ENCODE results near the gene FAM241B. TPM values are rescaled to one million over a fixed set of nuclear protein-coding genes. Genes with fewer than 3 reads are reported as not detected.

FAM241B gene
- polyA plus RNA-seq, 1 experiment: 3.4 TPM

DNA sequence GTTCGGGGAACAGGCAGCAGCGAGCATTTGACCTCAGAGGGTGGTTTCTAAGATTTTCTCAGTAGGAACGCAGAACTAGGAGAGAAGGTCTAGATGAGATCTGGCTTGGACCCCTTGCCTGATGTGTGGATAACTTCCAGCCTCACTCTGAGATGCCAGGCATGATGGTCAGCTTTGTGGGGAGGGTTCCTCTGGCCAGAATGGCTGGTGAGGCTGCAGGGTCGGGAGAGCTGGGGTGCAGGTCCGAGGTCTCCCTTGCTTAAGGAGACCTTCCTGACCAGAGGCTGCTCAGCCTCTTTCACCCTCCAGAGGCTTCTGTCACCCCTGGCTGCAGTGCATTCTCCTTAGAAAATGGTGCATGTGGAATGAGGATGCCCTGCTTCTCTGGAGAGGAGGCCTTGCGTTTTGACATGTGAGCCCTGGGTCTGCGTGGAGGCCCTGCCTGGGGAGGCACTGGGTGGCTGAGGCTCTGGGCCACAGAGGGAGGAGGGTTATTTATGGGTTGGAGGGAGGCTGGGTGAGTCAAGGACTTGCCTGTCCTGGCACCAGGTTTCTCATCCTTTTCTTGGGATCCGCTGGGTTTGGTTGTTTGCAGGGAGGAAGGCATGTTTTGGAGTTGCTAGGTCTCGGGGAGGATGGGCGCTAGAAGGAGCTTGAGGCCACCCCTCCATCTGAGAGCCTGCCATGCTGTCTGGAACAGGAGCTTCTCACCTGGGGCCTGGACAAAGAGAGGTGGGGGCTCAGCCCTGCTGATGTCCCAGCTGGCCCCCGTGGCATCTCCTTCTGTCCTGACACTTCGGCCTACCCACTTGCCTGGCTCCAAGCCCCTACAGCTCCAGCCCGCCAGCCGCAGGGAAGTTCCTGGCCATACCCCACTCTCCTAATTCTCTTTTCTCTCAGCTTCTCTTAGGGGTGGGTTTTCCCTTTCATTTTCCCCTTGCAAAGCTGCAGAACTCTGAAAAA, 3.9 kb downstream of the FAM241B start:
- ChIA-PET POLR2A (no interaction called here), CTCF (interaction anchor here (1.3 to 12.4 kb wide), 4 partner anchors 10 to 281 kb away, joined by 3 to 268 read pairs (median 22); no protein-coding TSS in a partner anchor)
- no peak for DNase-seq (ENCODE audit: low read depth)
- Histone ChIP-seq H3K27me3 (ENCODE audit: control insufficient read depth, insufficient read depth, low read length) (peaks cover 5% of the 10 kb centered on the region; the same call in 1 of the 2 replicates), H3K36me3 (ENCODE audit: control insufficient read depth, insufficient read depth, low read length) (no peaks in the 10 kb centered on the region), H3K4me3 (ENCODE audit: low read depth, low read length) (no peak overlapping the region)
- TF ChIP-seq, protein P1, sequence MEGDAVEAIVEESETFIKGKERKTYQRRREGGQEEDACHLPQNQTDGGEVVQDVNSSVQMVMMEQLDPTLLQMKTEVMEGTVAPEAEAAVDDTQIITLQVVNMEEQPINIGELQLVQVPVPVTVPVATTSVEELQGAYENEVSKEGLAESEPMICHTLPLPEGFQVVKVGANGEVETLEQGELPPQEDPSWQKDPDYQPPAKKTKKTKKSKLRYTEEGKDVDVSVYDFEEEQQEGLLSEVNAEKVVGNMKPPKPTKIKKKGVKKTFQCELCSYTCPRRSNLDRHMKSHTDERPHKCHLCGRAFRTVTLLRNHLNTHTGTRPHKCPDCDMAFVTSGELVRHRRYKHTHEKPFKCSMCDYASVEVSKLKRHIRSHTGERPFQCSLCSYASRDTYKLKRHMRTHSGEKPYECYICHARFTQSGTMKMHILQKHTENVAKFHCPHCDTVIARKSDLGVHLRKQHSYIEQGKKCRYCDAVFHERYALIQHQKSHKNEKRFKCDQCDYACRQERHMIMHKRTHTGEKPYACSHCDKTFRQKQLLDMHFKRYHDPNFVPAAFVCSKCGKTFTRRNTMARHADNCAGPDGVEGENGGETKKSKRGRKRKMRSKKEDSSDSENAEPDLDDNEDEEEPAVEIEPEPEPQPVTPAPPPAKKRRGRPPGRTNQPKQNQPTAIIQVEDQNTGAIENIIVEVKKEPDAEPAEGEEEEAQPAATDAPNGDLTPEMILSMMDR (IDR thresholded peaks at IDR 0.05; ENCODE audit: insufficient read depth, low read depth, low read length): no peak

DNA sequence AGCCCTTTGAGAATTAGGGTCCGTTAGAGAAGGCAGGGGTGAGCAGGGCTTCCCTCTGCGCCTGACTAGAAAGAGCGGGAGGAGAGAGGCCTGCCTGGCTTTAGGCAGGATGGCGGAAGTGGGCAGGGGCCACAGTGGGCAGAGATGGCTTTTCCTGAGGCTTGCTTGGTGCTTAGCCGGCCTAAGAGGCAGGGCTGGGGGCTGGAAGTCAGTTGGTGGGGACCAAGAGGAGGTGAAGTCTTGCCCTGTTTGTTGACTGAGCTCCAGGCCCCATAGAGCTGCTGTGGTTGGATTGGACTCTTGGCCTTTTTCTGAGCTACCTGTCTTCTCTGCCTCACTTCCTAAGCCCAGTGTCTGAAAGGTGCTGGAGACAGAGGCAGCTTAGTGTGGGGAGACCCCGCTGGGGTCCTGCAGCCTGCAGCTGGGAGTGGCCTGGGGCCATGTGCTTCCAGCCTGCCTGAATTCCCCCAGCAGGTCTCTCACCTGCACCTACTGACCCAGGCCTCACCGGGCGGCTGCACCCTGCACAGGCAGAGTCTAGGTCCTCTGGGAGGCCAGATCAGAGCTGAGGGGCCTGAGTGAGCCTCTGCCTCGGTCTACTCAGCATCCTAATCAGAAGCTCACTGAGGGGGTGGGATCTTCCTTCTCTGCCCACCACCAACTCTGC, 4.8 kb downstream of the FAM241B start:
- DNase-seq (ENCODE audit: low read depth): no peak
- TF ChIP-seq, protein P1 (IDR thresholded peaks at IDR 0.05; ENCODE audit: insufficient read depth, low read depth, low read length): no peak
- Histone ChIP-seq H3K4me3 (ENCODE audit: low read depth, low read length) (no peak overlapping the region), H3K36me3 (ENCODE audit: control insufficient read depth, insufficient read depth, low read length) (no peaks in the 10 kb centered on the region), H3K27me3 (ENCODE audit: control insufficient read depth, insufficient read depth, low read length) (peaks cover 3% of the 10 kb centered on the region; the same call in 1 of the 2 replicates)
- ChIA-PET CTCF (interaction anchor here (0.9 to 12.4 kb wide), 6 partner anchors 8 to 280 kb away, joined by 3 to 268 read pairs (median 6); no protein-coding TSS in a partner anchor), POLR2A (no interaction called here)

DNA sequence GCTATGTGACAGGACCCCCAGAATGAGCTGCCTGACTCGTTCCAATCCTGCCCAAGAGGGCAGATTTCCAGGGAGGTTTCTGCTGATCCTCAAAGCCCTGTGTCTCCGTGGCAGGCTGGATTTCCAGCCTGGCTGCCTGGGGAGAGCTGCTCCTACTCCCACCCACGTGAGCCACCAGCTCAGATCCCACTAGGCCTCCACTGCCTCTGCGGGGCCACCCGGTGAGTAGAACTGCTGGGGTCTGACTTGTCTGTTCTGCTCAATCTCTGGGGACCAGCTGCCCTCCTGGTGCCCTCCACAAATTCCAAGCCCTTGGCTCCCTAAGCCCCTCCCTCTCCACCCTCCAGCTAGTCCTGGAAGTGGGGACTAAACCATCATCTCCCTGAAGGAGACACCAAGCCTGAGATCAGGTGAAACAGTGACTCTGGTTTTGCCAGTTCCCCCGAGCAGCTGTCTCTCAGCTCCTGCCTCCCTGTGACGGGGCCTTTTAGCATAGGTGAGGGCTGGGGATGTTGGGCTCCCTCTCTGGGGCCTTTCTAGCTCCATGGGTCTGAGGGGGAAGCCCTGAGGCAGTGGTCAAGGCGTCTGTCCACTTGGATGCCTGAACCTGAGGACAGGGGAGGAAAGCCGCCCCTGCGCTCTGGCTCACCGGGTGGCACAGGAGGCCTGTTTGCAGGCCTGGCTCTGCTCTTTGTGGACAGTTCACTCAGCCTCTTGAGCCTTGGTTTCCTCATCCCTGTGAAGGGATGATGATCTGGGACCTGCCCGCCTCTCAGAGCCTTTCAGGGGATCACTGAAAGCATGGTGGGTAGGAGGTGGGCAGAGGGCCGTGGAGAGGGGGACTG, 5.6 kb downstream of the FAM241B start:
- no peak for DNase-seq (ENCODE audit: low read depth)
- POLR2A ChIA-PET: no interaction called here
- H3K36me3 ChIP-seq (ENCODE audit: control insufficient read depth, insufficient read depth, low read length): no peaks in the 10 kb centered on the region
- peaks cover under 1% of the 10 kb centered on the region; the same call in 1 of the 2 replicates for H3K27me3 ChIP-seq (ENCODE audit: control insufficient read depth, insufficient read depth, low read length)
- no peak overlapping the region for H3K4me3 ChIP-seq (ENCODE audit: low read depth, low read length)
- CTCF ChIA-PET: interaction anchor here (0.9 to 12.4 kb wide), 9 partner anchors 9 to 279 kb away, joined by 3 to 268 read pairs (median 4); no protein-coding TSS in a partner anchor
- TF ChIP-seq, protein P1 (IDR thresholded peaks at IDR 0.05; ENCODE audit: insufficient read depth, low read depth, low read length): no peak

DNA sequence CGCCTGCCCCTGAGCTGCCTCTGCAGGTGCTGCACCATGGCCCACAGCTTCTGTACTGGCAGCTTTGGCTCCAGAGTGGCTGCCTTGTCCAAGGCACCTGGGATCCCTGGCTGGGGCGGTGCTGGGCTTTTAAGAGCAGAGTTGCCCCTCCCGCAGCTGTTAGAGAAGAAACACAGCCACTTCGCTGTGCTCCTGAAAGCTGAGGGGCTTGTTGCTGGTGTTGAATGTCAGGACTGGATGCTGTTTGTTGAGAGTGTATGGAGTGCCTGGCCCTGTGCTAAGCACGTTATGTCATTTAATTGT, 6.2 kb downstream of the FAM241B start:
- POLR2A ChIA-PET: no interaction called here
- CTCF ChIA-PET: interaction anchor here (1.0 to 12.4 kb wide), 9 partner anchors 9 to 278 kb away, joined by 3 to 268 read pairs (median 4); no protein-coding TSS in a partner anchor
- H3K27me3 ChIP-seq (ENCODE audit: control insufficient read depth, insufficient read depth, low read length): peaks cover under 1% of the 10 kb centered on the region
- TF ChIP-seq, protein P1 (IDR thresholded peaks at IDR 0.05; ENCODE audit: insufficient read depth, low read depth, low read length): no peak
- no peak overlapping the region for H3K4me3 ChIP-seq (ENCODE audit: low read depth, low read length)
- no peak for DNase-seq (ENCODE audit: low read depth)
- no peaks in the 10 kb centered on the region for H3K36me3 ChIP-seq (ENCODE audit: control insufficient read depth, insufficient read depth, low read length)

All from BJ (cell line).